CD4-positive, alpha-beta T cell treated with Interleukin-21 for 1 hour (primary cell): ENCODE data around the gene HEY2.
"Not testable (repeated sequence)": the region's sequence is repeated elsewhere in the genome, so short reads cannot be mapped to it uniquely, and the experiment has no call there.

ENCODE experiments used
- DNase-seq: peaks from one replicate; pipeline ENCODE4 v3.0.0-alpha.2; 2020

HEY2 gene

GRCh38 chr6:125797120-125797885 lies 47.9 kb downstream of the HEY2 start:
- no peak for DNase-seq

- no peak for DNase-seq
Measured at GRCh38 chr6:125797886-125798444, 48.5 kb downstream of the HEY2 start.

- no peak for DNase-seq
Measured at GRCh38 chr6:125798734-125799508, 49.5 kb downstream of the HEY2 start.

- DNase-seq: no peak
Measured at GRCh38 chr6:125802383-125802782, 53.0 kb downstream of the HEY2 start.

GRCh38 chr6:125802943-125803377 lies 53.5 kb downstream of the HEY2 start:
- DNase-seq: no peak

GRCh38 chr6:125804264-125804663 lies 54.8 kb downstream of the HEY2 start:
- peak; percentile 43 for DNase-seq

GRCh38 chr6:125804866-125805425 lies 55.5 kb downstream of the HEY2 start:
- DNase-seq: not testable (repeated sequence)

GRCh38 chr6:125806813-125807212 lies 57.4 kb downstream of the HEY2 start:
- no peak for DNase-seq

- no peak for DNase-seq
Measured at GRCh38 chr6:125807293-125807692, 57.9 kb downstream of the HEY2 start.

GRCh38 chr6:125808060-125808459 lies 58.6 kb downstream of the HEY2 start:
- no peak for DNase-seq

- no peak for DNase-seq
Measured at GRCh38 chr6:125808591-125808990, 59.2 kb downstream of the HEY2 start.

- DNase-seq: no peak
Measured at GRCh38 chr6:125809570-125810170, 60.2 kb downstream of the HEY2 start.

- DNase-seq: no peak
Measured at GRCh38 chr6:125810445-125810844, 61.0 kb downstream of the HEY2 start.
